NT2/D1 (cell line): ENCODE results near the gene ARID1B.

Experiments
- SUZ12 ChIP-seq: IDR thresholded peaks from 2 replicates; pipeline ENCODE4 v1.6.1; 2011; ENCODE audit not compliant: insufficient read length, insufficient read depth; ENCODE audit errors: extremely low read depth
- YY1 ChIP-seq: IDR thresholded peaks from 2 replicates; pipeline ENCODE4 v1.6.1; 2011; ENCODE audit not compliant: insufficient read length, insufficient read depth
- ZNF274 ChIP-seq: IDR thresholded peaks from 2 replicates; pipeline ENCODE4 v1.6.1; 2011; ENCODE audit warnings: mild to moderate bottlenecking, low read depth, low read length

DNA sequence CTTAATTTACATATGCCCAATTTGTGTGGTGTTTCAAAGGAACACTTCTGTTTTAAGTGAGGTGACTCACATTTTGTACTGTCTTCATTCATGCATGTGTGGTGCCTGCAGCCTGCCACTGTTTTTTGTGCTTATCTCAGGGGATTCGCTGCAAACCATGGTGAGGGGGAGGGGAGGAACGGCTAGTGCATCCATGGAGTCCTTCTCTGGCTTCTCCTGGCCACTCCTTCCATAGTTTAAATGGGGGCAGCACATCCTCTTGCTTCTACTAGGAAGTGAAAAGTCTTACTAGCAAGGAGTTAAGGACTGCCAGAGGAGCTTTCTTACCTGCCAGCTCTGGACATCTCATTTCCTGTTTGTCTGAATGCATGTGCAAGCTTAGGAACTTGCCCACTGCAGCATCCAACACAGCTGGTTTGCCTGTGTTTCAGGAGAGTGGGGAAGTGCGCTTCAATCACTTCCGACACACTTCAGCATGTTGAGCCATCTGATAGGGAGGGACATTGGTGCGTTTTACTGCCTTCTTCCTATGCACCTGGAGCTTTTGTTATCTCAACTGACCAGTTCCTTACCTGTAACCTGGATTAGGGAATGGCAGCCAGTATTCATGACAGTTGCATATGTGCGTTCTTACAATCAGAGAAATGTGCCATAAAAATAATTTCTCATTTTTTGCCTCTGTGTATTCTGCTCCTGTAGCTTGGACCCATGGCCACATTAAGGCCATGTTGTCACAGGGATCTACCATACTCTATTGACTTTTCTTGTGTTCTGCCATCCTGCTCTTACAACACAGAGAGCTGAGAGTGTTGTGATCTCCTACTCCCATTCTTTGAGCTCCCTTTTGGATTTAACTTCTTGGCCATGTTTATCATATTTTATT, 211.3 kb downstream of the ARID1B start:
- no peak for TF ChIP-seq SUZ12
- TF ChIP-seq YY1, result no peak
- no peak for TF ChIP-seq ZNF274
